ENCODE results near the gene PNPLA1.

Gene PNPLA1

GRCh38 chr6:36249536-36249935, 20.3 kb upstream of the PNPLA1 start (continued):
- TF ChIP-seq ZNF202 (tag by site-specific recombination; IDR thresholded peaks at IDR 0.05; ENCODE audit: borderline replicate concordance): no peak
- no peak for TF ChIP-seq ZNF174 (tag by site-specific recombination; IDR thresholded peaks at IDR 0.05)
- no peak for TF ChIP-seq RBAK (tag by site-specific recombination; IDR thresholded peaks at IDR 0.05)
- TF ChIP-seq ZNF404 (tag by site-specific recombination; IDR thresholded peaks at IDR 0.05): no peak
- TF ChIP-seq SETDB1 (IDR thresholded peaks at IDR 0.05; ENCODE audit: insufficient read length, low read length): no peak
- TF ChIP-seq SCRT2 (tag by site-specific recombination; IDR thresholded peaks at IDR 0.05): no peak
- TF ChIP-seq ZNF747 (tag by site-specific recombination; IDR thresholded peaks at IDR 0.05): no peak
- no peak for TF ChIP-seq ZNF274 (IDR thresholded peaks at IDR 0.05; ENCODE audit: low read length)
- TF ChIP-seq ZNF274 (tag by site-specific recombination; IDR thresholded peaks at IDR 0.05; ENCODE audit: borderline replicate concordance): no peak

- CTCF ChIA-PET: interaction anchor here (0.6 to 1.4 kb wide), 3 partner anchors 51 to 346 kb away, joined by 3 to 8 read pairs (median 3); no protein-coding TSS in a partner anchor
- Histone ChIP-seq H3K36me3 (ENCODE audit: control insufficient read depth in 2 of 2, insufficient read depth in 1 of 2, low read length in 2 of 2) (no peaks in the 10 kb centered on the region), H3K9me3 (ENCODE audit: control insufficient read depth, insufficient read depth, low read depth, low read length) (no peaks in the 10 kb centered on the region), H3K27ac (ENCODE audit: extremely low read depth, low read depth, low read length) (no peak overlapping the region), H3K4me1 (ENCODE audit: control insufficient read depth, insufficient read depth, low read length) (no peaks in the 10 kb centered on the region), H3K4me3 (ENCODE audit: low read depth, low read length) (no peak overlapping the region)
- TF ChIP-seq ZSCAN16 (tag by site-specific recombination; IDR thresholded peaks at IDR 0.05) (no peak), ZNF510 (tag by site-specific recombination; IDR thresholded peaks at IDR 0.05; ENCODE audit: insufficient replicate concordance) (no peak), ZNF555 (tag by site-specific recombination; conservative IDR thresholded peaks at IDR 0.05) (no peak), ZNF398 (tag by site-specific recombination; IDR thresholded peaks at IDR 0.05) (no peak), ZNF610 (tag by site-specific recombination; IDR thresholded peaks at IDR 0.05; ENCODE audit: borderline replicate concordance) (no peak), REPIN1 (tag by site-specific recombination; IDR thresholded peaks at IDR 0.05; ENCODE audit: low read depth) (no peak), OSR2 (tag by site-specific recombination; IDR thresholded peaks at IDR 0.05) (no peak), HOXD13 (CRISPR knock-in tag; IDR thresholded peaks at IDR 0.05; ENCODE audit: borderline replicate concordance) (no peak), ZNF626 (tag by site-specific recombination; IDR thresholded peaks at IDR 0.05) (no peak), ZNF404 (tag by site-specific recombination; IDR thresholded peaks at IDR 0.05) (no peak), ZNF623 (tag by site-specific recombination; IDR thresholded peaks at IDR 0.05) (no peak)
- POLR2A ChIA-PET: no interaction called here
Measured at GRCh38 chr6:36252005-36252404, 17.9 kb upstream of the PNPLA1 start.

GRCh38 chr6:36263390-36264000, 6.4 kb upstream of the PNPLA1 start:
- POLR2A ChIA-PET: no interaction called here
- no peak overlapping the region for H3K27ac ChIP-seq (ENCODE audit: extremely low read depth, low read depth, low read length)
- H3K4me1 ChIP-seq (ENCODE audit: control insufficient read depth, insufficient read depth, low read length): no peaks in the 10 kb centered on the region
- CTCF ChIA-PET: interaction anchor here (0.6 to 1.4 kb wide), 5 partner anchors 13 to 141 kb away, joined by 3 to 4 read pairs (median 3); no protein-coding TSS in a partner anchor
- no peak overlapping the region for H3K4me3 ChIP-seq (ENCODE audit: low read depth, low read length)
- H3K9me3 ChIP-seq (ENCODE audit: control insufficient read depth, insufficient read depth, low read depth, low read length): no peaks in the 10 kb centered on the region
- H3K36me3 ChIP-seq (ENCODE audit: control insufficient read depth in 2 of 2, insufficient read depth in 1 of 2, low read length in 2 of 2): no peaks in the 10 kb centered on the region
- no peak for TF ChIP-seq ZBTB6 (tag by site-specific recombination; IDR thresholded peaks at IDR 0.05)
- TF ChIP-seq ZBTB8A (tag by site-specific recombination; IDR thresholded peaks at IDR 0.05): no peak
- no peak for TF ChIP-seq ZNF114 (tag by site-specific recombination; IDR thresholded peaks at IDR 0.05)
- no peak for TF ChIP-seq ZNF426 (tag by site-specific recombination; IDR thresholded peaks at IDR 0.05)
- no peak for TF ChIP-seq ZNF423 (tag by site-specific recombination; IDR thresholded peaks at IDR 0.05)
- no peak for TF ChIP-seq ZNF26 (tag by site-specific recombination; IDR thresholded peaks at IDR 0.05)
- TF ChIP-seq ZBTB21 (tag by site-specific recombination; IDR thresholded peaks at IDR 0.05): no peak
- no peak for TF ChIP-seq GLIS1 (tag by site-specific recombination; IDR thresholded peaks at IDR 0.05)
- TF ChIP-seq IKZF3 (tag by site-specific recombination; IDR thresholded peaks at IDR 0.05): no peak

All from HEK293 (cell line).